ENCODE measurements around the gene ANKRD63. TPM values are rescaled to one million over a fixed set of nuclear protein-coding genes. Genes with fewer than 3 reads are reported as not detected.

The ANKRD63 gene
- polyA plus RNA-seq, 1 experiment = not detected

DNA sequence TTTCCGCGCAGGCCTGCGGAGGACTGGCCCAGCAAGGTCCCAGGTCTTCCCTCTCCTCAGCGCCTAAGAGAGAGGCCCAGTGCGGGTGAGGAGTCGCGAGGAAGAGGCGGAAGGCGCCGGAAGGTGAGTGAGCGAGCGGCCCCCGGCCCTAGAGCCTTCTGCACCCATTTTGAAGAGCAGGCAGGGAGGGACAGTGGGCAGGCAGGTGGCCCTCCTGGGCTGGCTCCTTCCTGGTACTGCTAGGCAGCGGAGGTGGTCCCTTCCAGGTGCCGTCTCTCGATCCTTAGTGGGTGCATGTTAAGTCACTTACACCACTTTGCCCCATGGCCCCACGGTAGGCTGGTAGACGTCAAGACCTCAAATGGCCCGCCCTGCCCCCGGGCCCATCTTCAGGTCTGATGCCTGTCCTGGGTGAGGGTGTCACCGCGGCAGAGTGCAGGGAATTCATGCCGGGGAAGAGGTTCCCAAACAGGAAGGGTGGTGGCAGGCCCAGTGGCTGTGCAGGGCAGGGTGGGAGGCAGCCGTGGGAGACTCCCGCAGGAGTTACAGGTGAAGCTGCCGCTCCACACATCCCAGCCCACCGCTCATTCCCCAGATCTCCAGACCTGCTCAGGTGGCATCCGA, 29.6 kb downstream of the ANKRD63 start:
- TF ChIP-seq, protein P1, sequence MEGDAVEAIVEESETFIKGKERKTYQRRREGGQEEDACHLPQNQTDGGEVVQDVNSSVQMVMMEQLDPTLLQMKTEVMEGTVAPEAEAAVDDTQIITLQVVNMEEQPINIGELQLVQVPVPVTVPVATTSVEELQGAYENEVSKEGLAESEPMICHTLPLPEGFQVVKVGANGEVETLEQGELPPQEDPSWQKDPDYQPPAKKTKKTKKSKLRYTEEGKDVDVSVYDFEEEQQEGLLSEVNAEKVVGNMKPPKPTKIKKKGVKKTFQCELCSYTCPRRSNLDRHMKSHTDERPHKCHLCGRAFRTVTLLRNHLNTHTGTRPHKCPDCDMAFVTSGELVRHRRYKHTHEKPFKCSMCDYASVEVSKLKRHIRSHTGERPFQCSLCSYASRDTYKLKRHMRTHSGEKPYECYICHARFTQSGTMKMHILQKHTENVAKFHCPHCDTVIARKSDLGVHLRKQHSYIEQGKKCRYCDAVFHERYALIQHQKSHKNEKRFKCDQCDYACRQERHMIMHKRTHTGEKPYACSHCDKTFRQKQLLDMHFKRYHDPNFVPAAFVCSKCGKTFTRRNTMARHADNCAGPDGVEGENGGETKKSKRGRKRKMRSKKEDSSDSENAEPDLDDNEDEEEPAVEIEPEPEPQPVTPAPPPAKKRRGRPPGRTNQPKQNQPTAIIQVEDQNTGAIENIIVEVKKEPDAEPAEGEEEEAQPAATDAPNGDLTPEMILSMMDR (IDR thresholded peaks at IDR 0.05; ENCODE audit: low read depth, low read length) = no peak
- ChIA-PET POLR2A (no interaction called here), CTCF (interaction anchor here (0.6 to 2.0 kb wide), 2 partner anchors 22 to 36 kb away, joined by 3 to 8 read pairs; no protein-coding TSS in a partner anchor)
- Histone ChIP-seq H3K4me3 (ENCODE audit: low read depth, low read length) (peak overlapping the region; percentile 47), H3K9me3 (ENCODE audit: control insufficient read depth, insufficient read depth, low read length) (no peaks in the 10 kb centered on the region), H3K27ac (ENCODE audit: low read depth, low read length) (no peak overlapping the region), H3K27me3 (ENCODE audit: control insufficient read depth, insufficient read depth, low read length) (peaks cover 50% of the 10 kb centered on the region)
- no peak for DNase-seq (ENCODE audit: low read depth, low spot score)

DNA sequence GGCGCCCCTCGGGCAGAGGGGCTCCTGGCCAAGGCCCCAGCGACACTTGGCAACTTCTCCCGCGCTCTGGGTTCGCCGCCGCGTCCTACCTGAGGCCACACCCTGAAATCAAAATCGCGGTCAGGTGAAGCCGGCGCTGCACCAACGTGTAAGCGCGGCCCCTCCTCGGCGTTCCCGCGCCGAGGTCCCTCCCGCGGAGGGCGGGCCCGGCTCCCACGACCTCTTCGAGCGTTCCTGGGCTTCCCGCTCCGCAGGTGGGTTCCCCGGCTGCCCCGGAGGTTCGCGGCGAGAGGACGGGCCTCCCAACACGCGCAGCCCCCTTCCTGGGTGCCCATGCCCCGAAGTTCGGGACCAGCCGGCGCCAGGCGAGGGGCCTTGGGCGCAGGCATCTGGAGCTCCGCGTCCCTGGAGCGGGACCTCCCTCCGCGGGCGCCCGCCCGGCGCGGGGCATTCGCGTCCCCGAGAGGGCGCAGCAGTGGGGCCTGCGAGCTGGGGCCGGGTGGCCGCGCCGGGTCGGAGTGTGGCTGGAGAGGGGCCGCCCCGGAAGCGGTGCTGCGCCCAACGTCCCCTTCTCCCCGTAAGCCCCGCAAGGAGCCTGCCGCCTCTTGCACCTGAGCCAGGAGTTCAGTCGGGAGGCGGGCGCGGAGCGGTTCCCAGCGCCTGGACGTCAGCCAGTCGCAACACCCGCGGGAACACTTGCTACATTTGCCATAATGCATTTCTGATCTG, 30.3 kb downstream of the ANKRD63 start:
- no peaks in the 10 kb centered on the region for H3K9me3 ChIP-seq (ENCODE audit: control insufficient read depth, insufficient read depth, low read length)
- H3K27ac ChIP-seq (ENCODE audit: low read depth, low read length) = no peak overlapping the region
- ChIA-PET POLR2A (no interaction called here), CTCF (interaction anchor here (0.6 kb wide), 1 partner anchor 22 kb away, joined by 3 read pairs; no protein-coding TSS in a partner anchor)
- TF ChIP-seq, protein P1 (IDR thresholded peaks at IDR 0.05; ENCODE audit: low read depth, low read length) = no peak
- H3K27me3 ChIP-seq (ENCODE audit: control insufficient read depth, insufficient read depth, low read length) = peaks cover 56% of the 10 kb centered on the region
- H3K4me3 ChIP-seq (ENCODE audit: low read depth, low read length) = peak overlapping the region; percentile 47
- no peak for DNase-seq (ENCODE audit: low read depth, low spot score)

DNA sequence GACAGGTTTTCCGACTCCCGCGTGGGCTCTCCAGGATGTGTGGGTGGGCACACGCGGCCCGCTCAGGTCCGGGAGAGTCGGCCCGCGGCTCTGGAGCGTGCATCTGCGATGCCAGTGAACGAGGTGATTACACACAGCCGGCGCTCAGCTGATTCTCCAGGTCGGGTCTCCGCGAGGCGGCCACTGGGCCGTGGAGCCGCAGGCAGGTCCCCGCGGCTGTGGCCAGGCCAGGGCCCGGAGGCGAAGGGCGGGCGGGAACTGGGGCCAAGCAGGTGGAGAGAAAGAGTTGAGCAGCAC, 30.8 kb downstream of the ANKRD63 start:
- Histone ChIP-seq H3K9me3 (ENCODE audit: control insufficient read depth, insufficient read depth, low read length) (no peaks in the 10 kb centered on the region), H3K27ac (ENCODE audit: low read depth, low read length) (no peak overlapping the region), H3K4me3 (ENCODE audit: low read depth, low read length) (no peak overlapping the region), H3K27me3 (ENCODE audit: control insufficient read depth, insufficient read depth, low read length) (peaks cover 61% of the 10 kb centered on the region)
- POLR2A ChIA-PET = no interaction called here
- DNase-seq (ENCODE audit: low read depth, low spot score) = no peak
- CTCF ChIA-PET = no interaction called here
- TF ChIP-seq, protein P1 (IDR thresholded peaks at IDR 0.05; ENCODE audit: low read depth, low read length) = no peak

DNA sequence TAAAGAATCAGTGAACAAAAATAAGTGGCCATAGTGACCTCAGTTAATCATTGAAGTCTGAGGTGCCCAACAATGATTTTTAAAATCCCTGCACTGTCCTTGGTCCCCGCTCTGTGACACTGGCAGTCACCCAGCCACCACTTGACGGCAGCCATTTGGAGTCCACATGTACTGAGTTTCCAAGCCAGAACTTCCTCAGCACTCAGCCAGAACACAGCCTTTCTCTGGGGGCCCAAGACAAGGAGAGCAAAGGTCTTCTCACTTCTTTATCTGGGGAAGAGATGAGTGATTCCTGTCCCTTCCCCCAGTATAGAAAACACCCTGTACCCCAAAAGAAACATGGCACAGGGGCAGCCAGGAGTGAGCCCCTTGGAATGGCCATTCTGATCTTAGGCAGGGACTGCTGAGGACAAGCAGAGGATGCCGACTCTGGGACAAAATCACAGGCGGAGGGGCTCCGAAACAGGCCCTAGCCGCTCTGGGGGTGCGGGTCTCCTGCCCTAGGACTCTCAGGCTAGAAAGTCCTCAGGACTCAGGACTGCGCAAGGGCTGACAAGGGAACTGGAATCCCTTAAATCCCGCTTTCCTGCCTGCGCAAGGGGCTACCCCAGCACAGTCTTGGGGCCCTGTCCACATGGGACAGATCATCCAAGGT, 31.3 kb downstream of the ANKRD63 start:
- ChIA-PET POLR2A (no interaction called here), CTCF (no interaction called here)
- no peak overlapping the region for H3K4me3 ChIP-seq (ENCODE audit: low read depth, low read length)
- TF ChIP-seq, protein P1 (IDR thresholded peaks at IDR 0.05; ENCODE audit: low read depth, low read length) = no peak
- no peak for DNase-seq (ENCODE audit: low read depth, low spot score)
- no peaks in the 10 kb centered on the region for H3K9me3 ChIP-seq (ENCODE audit: control insufficient read depth, insufficient read depth, low read length)
- peaks cover 65% of the 10 kb centered on the region for H3K27me3 ChIP-seq (ENCODE audit: control insufficient read depth, insufficient read depth, low read length)
- H3K27ac ChIP-seq (ENCODE audit: low read depth, low read length) = no peak overlapping the region

All from AG04450 (cell line).